MCF 10A (cell line): ENCODE results near the gene MOV10. TPM values are rescaled to one million over a fixed set of nuclear protein-coding genes. Genes with fewer than 3 reads are reported as not detected.
"Not testable (repeated sequence)": the region's sequence is repeated elsewhere in the genome, so short reads cannot be mapped to it uniquely, and the experiment has no call there.

Experiments
- BruUV-seq: library from RNA; stranded (reverse); fragments of 400-500 nt; replicated peaks from 2 replicates; lab custom pipeline; 2021; lab: Mats Ljungman, UMichigan
- CTCF ChIA-PET: fragments of 300-600 bp; sonication (Branson Sonifier 250); formaldehyde crosslinking; extraction: SDS; loops from one replicate; lab custom pipeline; 2021; ENCODE audit warnings: antibody characterized with exemption, inconsistent platforms; lab: Yijun Ruan, JAX
- POLR2A ChIA-PET: fragments of 300-600, 350-650 bp; sonication (Branson Sonifier 250); formaldehyde crosslinking; extraction: SDS; loops from one replicate; lab custom pipeline; 2020; ENCODE audit warnings: antibody characterized with exemption, inconsistent platforms; lab: Yijun Ruan, JAX
- DNase-seq: peaks from one replicate; pipeline ENCODE4 v3.0.0-alpha.2; 2018; ENCODE audit not compliant: unreplicated experiment
- H3K27ac Mint-ChIP-seq: one replicate; pipeline ENCODE4 v1.8.0; 2022; ENCODE audit warnings: mild to moderate bottlenecking, low read depth, mixed read lengths; ENCODE audit not compliant: unreplicated experiment
- H3K27me3 Mint-ChIP-seq: one replicate; pipeline ENCODE4 v1.8.0; 2022; ENCODE audit warnings: mixed read lengths; ENCODE audit not compliant: insufficient read depth, unreplicated experiment
- H3K36me3 Mint-ChIP-seq: one replicate; pipeline ENCODE4 v1.8.0; 2022; ENCODE audit warnings: mild to moderate bottlenecking, moderate library complexity, mixed read lengths; ENCODE audit not compliant: insufficient read depth, unreplicated experiment
- H3K4me1 Mint-ChIP-seq: one replicate; pipeline ENCODE4 v1.8.0; 2022; ENCODE audit warnings: mixed read lengths; ENCODE audit not compliant: insufficient read depth, unreplicated experiment
- H3K4me3 Mint-ChIP-seq: one replicate; pipeline ENCODE4 v1.8.0; 2022; ENCODE audit warnings: mild to moderate bottlenecking, moderate library complexity, mixed read lengths; ENCODE audit not compliant: unreplicated experiment
- H3K9me3 Mint-ChIP-seq: one replicate; pipeline ENCODE4 v1.8.0; 2022; ENCODE audit warnings: mixed read lengths; ENCODE audit not compliant: unreplicated experiment
- CTCF ChIP-seq: fragments of 200-600 bp; IDR thresholded peaks from one replicate; pipeline ENCODE4 v1.8.0; 2022; ENCODE audit warnings: antibody characterized with exemption, mild to moderate bottlenecking; ENCODE audit not compliant: unreplicated experiment
- intact Hi-C: fragments of 100-400 bp; cut with micrococcal nuclease; formaldehyde crosslinking; loops from 2 replicates; pipeline ENCODE4 v1.14.1; 2022
- total RNA-seq: library from RNA; stranded (reverse); gene quantifications from 2 replicates; pipeline ENCODE4 v1.2.3, GENCODE V29; 2022

The MOV10 gene
- total RNA-seq, 1 experiment from 2014 or later: 55.6 TPM

GRCh38 chr1:112637254-112638109, 37.0 kb upstream of the MOV10 start:
- no peak for TF ChIP-seq CTCF
- no peaks in the 10 kb centered on the region for H3K36me3 Mint-ChIP-seq
- no peak for DNase-seq
- intact Hi-C loops: no loop called here
- H3K27me3 Mint-ChIP-seq: no peaks in the 10 kb centered on the region
- H3K9me3 Mint-ChIP-seq: no peaks in the 10 kb centered on the region
- BruUV-seq: no TSS peak
- no peak overlapping the region for H3K4me3 Mint-ChIP-seq
- ChIA-PET CTCF (interaction anchor here (0.6 to 1.6 kb wide), 4 partner anchors 9 to 73 kb away, joined by 3 to 7 read pairs (median 3); partner anchors contain the start of genes CAPZA1 and ST7L), POLR2A (interaction anchor here (0.7 to 9.1 kb wide), 10 partner anchors 8 to 242 kb away, joined by 3 to 71 read pairs (median 5); partner anchors contain the start of genes CAPZA1, MOV10 and ST7L)
- peak overlapping the region; percentile 46 for H3K27ac Mint-ChIP-seq
- H3K4me1 Mint-ChIP-seq: peaks cover 32% of the 10 kb centered on the region

- POLR2A ChIA-PET: interaction anchor here (0.9 to 9.1 kb wide), 7 partner anchors 9 to 243 kb away, joined by 3 to 71 read pairs (median 8); partner anchors contain the start of genes CAPZA1, MOV10 and ST7L
- Mint-ChIP-seq H3K27me3 (no peaks in the 10 kb centered on the region), H3K27ac (peak overlapping the region; percentile 8), H3K4me3 (no peak overlapping the region), H3K9me3 (no peaks in the 10 kb centered on the region), H3K4me1 (peaks cover 32% of the 10 kb centered on the region), H3K36me3 (no peaks in the 10 kb centered on the region)
- intact Hi-C loops: no loop called here
- DNase-seq: peak; percentile 32
- BruUV-seq: no TSS peak
- TF ChIP-seq CTCF: no peak
- CTCF ChIA-PET: interaction anchor here (0.8 to 1.6 kb wide), 4 partner anchors 18 to 280 kb away, joined by 3 to 7 read pairs (median 3); partner anchors contain the start of genes CAPZA1 and ST7L
These were observed 36.4 kb upstream of the MOV10 start for GRCh38 chr1:112638110-112638428.

- H3K27ac Mint-ChIP-seq, DNase-seq, H3K4me3 Mint-ChIP-seq, H3K9me3 Mint-ChIP-seq, intact Hi-C loops, BruUV-seq, CTCF ChIA-PET, POLR2A ChIA-PET, H3K27me3 Mint-ChIP-seq: not testable (repeated sequence)
- Mint-ChIP-seq H3K36me3 (peaks cover 22% of the 10 kb centered on the region), H3K4me1 (peaks cover 21% of the 10 kb centered on the region)
These were observed 34.0 kb upstream of the MOV10 start for GRCh38 chr1:112640437-112640836.

GRCh38 chr1:112643080-112643479, 31.4 kb upstream of the MOV10 start:
- Mint-ChIP-seq H3K27me3 (no peaks in the 10 kb centered on the region), H3K4me1 (peaks cover 11% of the 10 kb centered on the region), H3K4me3 (no peak overlapping the region), H3K27ac (no peak overlapping the region), H3K36me3 (peaks cover 39% of the 10 kb centered on the region), H3K9me3 (no peaks in the 10 kb centered on the region)
- DNase-seq: no peak
- TF ChIP-seq CTCF: no peak
- CTCF ChIA-PET: interaction anchor here (0.6 to 0.9 kb wide), 2 partner anchors 24 to 249 kb away, joined by 3 read pairs; partner anchors contain the start of gene ST7L
- POLR2A ChIA-PET: interaction anchor here (0.8 to 1.4 kb wide), 4 partner anchors 21 to 66 kb away, joined by 3 to 6 read pairs (median 4); partner anchors contain the start of genes CAPZA1 and ST7L
- BruUV-seq: no TSS peak
- intact Hi-C loops: no loop called here
